Aorta (tissue), 5 donors: ENCODE measurements around the gene GANC. TPM values are rescaled to one million over a fixed set of nuclear protein-coding genes. Genes with fewer than 3 reads are reported as not detected.
A peak's percentile ranks its signal among the peaks of the same experiment; 100 is the strongest.
"Not testable (repeated sequence)": the region's sequence is repeated elsewhere in the genome, so short reads cannot be mapped to it uniquely, and the experiment has no call there.

Experiments used
- ATAC-seq: fragments of 200-7000 bp; cut with Tn5 transposase; one replicate; pipeline ENCODE4 v1.9.1; 2022; ENCODE audit warnings: moderate library complexity; ENCODE audit not compliant: low FRiP score
- DNase-seq, 2 donors: peaks; one replicate each; pipeline ENCODE4 v3.0.0-alpha.2; 2020
- H3K27ac ChIP-seq, 2 donors: one replicate each; pipeline ENCODE4 v1.5.1; 2013; ENCODE audit warnings: low read length in 2 of 2, mild to moderate bottlenecking in 2 of 2, moderate library complexity in 2 of 2, control low read depth in 1 of 2, inconsistent platforms in 1 of 2, low read depth in 1 of 2
- H3K27me3 ChIP-seq, 2 donors: one replicate each; pipeline ENCODE4 v1.6.1; 2013; ENCODE audit warnings: control low read depth in 1 of 2, low read length in 1 of 2, mild to moderate bottlenecking in 1 of 2, moderate library complexity in 1 of 2; ENCODE audit not compliant: insufficient read depth in 2 of 2, control insufficient read depth in 1 of 2
- H3K36me3 ChIP-seq, 2 donors: one replicate each; pipeline ENCODE4 v1.6.1; 2013; ENCODE audit warnings: control low read depth in 1 of 2, low read length in 1 of 2, mild to moderate bottlenecking in 1 of 2; ENCODE audit not compliant: insufficient read depth in 2 of 2, control insufficient read depth in 1 of 2
- H3K4me1 ChIP-seq, 2 donors: one replicate each; pipeline ENCODE4 v1.6.1; 2013; ENCODE audit warnings: low read length in 2 of 2, control low read depth in 1 of 2, mild to moderate bottlenecking in 1 of 2, moderate library complexity in 1 of 2; ENCODE audit not compliant: insufficient read depth in 2 of 2, control insufficient read depth in 1 of 2
- H3K4me3 ChIP-seq, 2 donors: one replicate each; pipeline ENCODE4 v1.5.1; 2013; ENCODE audit warnings: low read length in 2 of 2, control low read depth in 1 of 2, mild to moderate bottlenecking in 1 of 2
- H3K9me3 ChIP-seq: one replicate; pipeline ENCODE4 v1.6.1; 2013; ENCODE audit warnings: mild to moderate bottlenecking, low read length; ENCODE audit not compliant: control insufficient read depth
- WGBS, 2 donors: extraction: QIAGEN DNeasy Blood & Tissue Kit; methylation state at CpG; one replicate each; pipeline ENCODE4 v1.1.7; 2013; 5-methylcytosine and 5-hydroxymethylcytosine counted together
- intact Hi-C, 2 donors: fragments of 100-400 bp; cut with DNase I; formaldehyde crosslinking; loops; one replicate each; pipeline versions ENCODE4 v1.14.2 to v1.15.0; 2022
- long read RNA-seq, 2 donors: library from polyadenylated mRNA; unstranded; transcript quantifications; one replicate each; pipeline ENCODE4 v2.0.0, GENCODE V29; 2020 to 2021
- polyA plus RNA-seq, 2 donors: library from polyadenylated mRNA; stranded (reverse); fragments of 200-250 nt; gene quantifications; one replicate each; pipeline ENCODE4 v1.2.3, GENCODE V29; 2013
- total RNA-seq, 2 donors: library from RNA; stranded (reverse); fragmentation: NEBNext Ultra II Directional; extraction: Animal tissue kit (Norgen Biotek cat#: 25700); gene quantifications; one replicate each; pipeline ENCODE4 v1.2.1, GENCODE V29; 2021
- donor health status: healthy with polysubstance abuse.
- donor health status: Bipolar disorder and iron deficiency.
- donor health status: DM: no; HTN: no; CAD: no.
- donor health status: DM: no; HTN: no; CAD: no.
- donor health status: DM: yes; HTN: yes; CAD: no.

Gene GANC
- total RNA-seq (10 to 100 TPM; 51.6 to 61.4 TPM), polyA plus RNA-seq (10 to 100 TPM; 14.9 to 27.0 TPM)
- long read RNA-seq, donor 1, transcript GANC-202 (5 exons, 1,437 nt), result major isoform, 6 of 28 reads
- long read RNA-seq, donor 1, partial matches to known transcripts, result 6 of 28 reads
- long read RNA-seq, donor 1, other reads (novel, unspliced or antisense), result 16 of 28 reads
- long read RNA-seq, donor 2, partial matches to known transcripts, result 7 of 14 reads
- long read RNA-seq, donor 2, other reads (novel, unspliced or antisense), result 6 of 14 reads

DNA sequence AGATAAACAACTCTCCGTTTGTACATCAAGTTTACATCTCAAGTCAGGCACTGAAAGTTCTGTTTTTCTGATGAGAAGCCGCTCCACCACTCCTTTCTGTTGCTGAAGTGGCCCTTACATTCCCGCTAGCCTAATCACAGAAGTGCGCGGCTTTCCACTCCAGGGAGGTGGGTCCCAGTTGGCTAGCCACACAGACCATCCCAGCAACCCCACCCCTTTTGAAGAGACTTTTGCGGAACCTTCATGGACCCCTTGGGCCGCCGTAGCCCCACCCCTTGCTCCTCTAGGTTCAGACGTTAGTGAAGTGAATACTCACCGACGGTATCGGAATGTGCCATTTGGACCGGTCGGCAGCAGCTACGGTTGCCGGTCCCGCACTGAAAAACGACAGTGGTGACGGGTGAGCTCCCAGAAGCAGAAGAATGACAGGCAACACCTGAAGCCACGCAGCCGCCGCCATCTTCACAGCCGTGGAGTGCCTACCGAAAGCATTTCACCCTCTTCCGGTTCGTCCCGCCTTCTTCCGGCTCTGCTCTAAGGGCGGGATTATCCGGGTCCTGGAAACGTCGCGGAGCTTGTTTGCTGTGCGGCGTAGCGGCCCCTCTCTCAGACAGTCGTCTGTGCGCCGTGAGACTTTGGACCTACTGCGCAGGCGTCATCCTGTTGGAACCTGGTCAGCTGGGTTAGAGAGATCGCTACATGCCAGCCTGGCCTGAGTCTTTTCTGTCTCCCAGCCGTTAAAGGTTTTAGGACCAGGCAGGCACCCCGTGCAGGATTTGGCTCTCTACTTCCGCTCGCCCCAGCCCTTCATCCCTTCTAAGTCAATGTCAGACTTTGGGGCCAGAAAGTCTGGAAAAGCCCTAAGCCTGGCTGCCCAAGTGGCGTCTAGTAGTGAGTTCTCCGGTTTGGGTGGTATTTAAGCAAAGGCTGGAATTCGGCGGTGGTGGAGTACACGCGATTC lies at the start of gene GANC, which contains the start of gene TMEM87A:
Gene GANC (plus strand): TSS at position 263 of the 961 bp plus-strand sequence. CDS start 1,281 bp downstream, outside the sequence.
Gene TMEM87A (minus strand): TSS at position 495 of the 961 bp plus-strand sequence. CDS start 35 bp downstream, at position 460.
- no peaks in the 10 kb centered on the region for H3K27me3 ChIP-seq
- ATAC-seq, result peak; percentile 99
- peak; percentile 98 to 99 for DNase-seq
- peak within 1 kb of the TSS; percentile 60 to 79 for H3K27ac ChIP-seq
- H3K4me3 ChIP-seq, result peak within 1 kb of the TSS; percentile 60 to 82
- no peaks in the 10 kb centered on the region for H3K4me1 ChIP-seq
- H3K9me3 ChIP-seq, result no peaks in the 10 kb centered on the region
- H3K36me3 ChIP-seq, result no peaks in the 10 kb centered on the region
- WGBS, 2 donors, result 0% methylated on average over 52 of the region's 52 CpGs
- intact Hi-C loops, result loop anchor here in 1 of 2 donors (5.0 kb wide), 1 partner anchor 199 kb away; no protein-coding TSS in a partner anchor

DNA sequence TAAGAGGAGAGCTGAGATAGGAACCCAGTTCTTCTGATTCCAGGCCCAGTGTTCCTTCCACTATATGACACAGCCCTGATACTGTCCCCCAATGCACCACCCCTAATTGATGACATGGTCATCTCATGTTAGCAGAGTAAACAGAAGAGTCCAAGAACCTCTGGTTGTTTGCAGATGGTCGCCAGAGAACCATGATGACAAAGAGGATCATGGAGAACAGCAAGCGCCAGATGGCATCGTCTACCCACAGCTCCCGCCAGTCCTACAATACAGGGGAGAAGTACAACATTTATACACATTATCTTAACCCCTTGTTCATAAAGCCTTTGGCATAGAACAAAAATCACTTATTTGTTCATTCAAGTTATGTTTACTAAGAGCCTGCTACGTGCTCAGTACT lies 46.4 kb upstream of the GANC start:
- DNase-seq (no peak), ATAC-seq (no peak)
- no peaks in the 10 kb centered on the region for H3K27me3 ChIP-seq
- peaks cover 3 to 8% of the 10 kb centered on the region in 2 donors for H3K36me3 ChIP-seq
- H3K9me3 ChIP-seq, result no peaks in the 10 kb centered on the region
- no peak overlapping the region for H3K4me3 ChIP-seq
- 95 to 97% methylated on average over 5 of the region's 5 CpGs for WGBS, 2 donors
- intact Hi-C loops, result no loop called here
- no peak overlapping the region for H3K27ac ChIP-seq
- H3K4me1 ChIP-seq, result no peaks in the 10 kb centered on the region

GRCh38 chr15:42228036-42228435 lies 45.0 kb upstream of the GANC start:
- intact Hi-C loops, result no loop called here
- Histone ChIP-seq H3K27me3 (no peaks in the 10 kb centered on the region), H3K9me3 (no peaks in the 10 kb centered on the region), H3K27ac (no peak overlapping the region), H3K4me1 (no peaks in the 10 kb centered on the region), H3K36me3 (peaks cover 0 to 8% of the 10 kb centered on the region in 2 donors), H3K4me3 (no peak overlapping the region)
- WGBS, 2 donors, result 18 to 23% methylated on average over 1 of the region's 1 CpG
- DNase-seq (no peak), ATAC-seq (no peak)

DNA sequence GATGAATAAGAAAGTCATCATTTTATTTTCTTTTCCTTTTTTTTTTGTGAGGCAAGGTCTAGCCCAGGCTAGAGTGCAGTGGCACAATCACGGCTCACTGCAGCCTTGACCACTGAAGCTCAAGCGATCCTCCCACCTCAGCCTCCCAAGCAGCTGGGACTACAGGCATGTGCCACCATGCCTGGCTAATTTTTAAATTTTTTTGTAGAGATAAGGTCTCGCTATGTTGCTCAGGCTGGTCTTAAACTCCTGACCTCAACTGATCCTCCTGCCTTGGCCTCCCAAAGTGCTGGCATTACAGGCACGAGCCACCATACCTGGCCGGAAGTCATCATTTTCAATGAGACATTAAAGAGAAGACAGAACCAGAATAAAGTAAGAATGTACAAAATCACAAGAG lies 44.0 kb upstream of the GANC start:
- WGBS, 2 donors, result 90 to 93% methylated on average over 5 of the region's 5 CpGs
- not testable (repeated sequence) for DNase-seq

GRCh38 chr15:42231088-42231487 lies 41.9 kb upstream of the GANC start:
- Histone ChIP-seq H3K27me3 (no peaks in the 10 kb centered on the region), H3K4me3 (no peak overlapping the region), H3K4me1 (no peaks in the 10 kb centered on the region), H3K36me3 (peaks cover 0 to 7% of the 10 kb centered on the region in 2 donors), H3K9me3 (no peaks in the 10 kb centered on the region), H3K27ac (no peak overlapping the region)
- DNase-seq (no peak), ATAC-seq (no peak)
- WGBS, 2 donors, result 91 to 93% methylated on average over 1 of the region's 1 CpG
- intact Hi-C loops, result no loop called here

More for the DNA sequence above, 44.0 kb upstream of the GANC start:
- H3K4me3 ChIP-seq, H3K27me3 ChIP-seq, H3K9me3 ChIP-seq, H3K27ac ChIP-seq, ATAC-seq, H3K36me3 ChIP-seq, intact Hi-C loops, H3K4me1 ChIP-seq: not testable (repeated sequence)

GRCh38 chr15:42232606-42233005 lies 40.4 kb upstream of the GANC start:
- WGBS, 2 donors, result 62 to 71% methylated on average over 5 of the region's 5 CpGs
- ATAC-seq, result no peak

GRCh38 chr15:42233107-42233506 lies 39.9 kb upstream of the GANC start:
- Histone ChIP-seq H3K27me3 (no peaks in the 10 kb centered on the region), H3K4me3 (no peak overlapping the region), H3K27ac (no peak overlapping the region), H3K9me3 (no peaks in the 10 kb centered on the region), H3K4me1 (no peaks in the 10 kb centered on the region), H3K36me3 (peaks cover 0 to 2% of the 10 kb centered on the region in 2 donors)
- no peak for DNase-seq
- intact Hi-C loops, result no loop called here
- WGBS, 2 donors, result 93 to 94% methylated on average over 2 of the region's 2 CpGs
- ATAC-seq, result no peak

More at GRCh38 chr15:42232606-42233005, 40.4 kb upstream of the GANC start:
- Histone ChIP-seq H3K4me1 (no peaks in the 10 kb centered on the region), H3K27ac (no peak overlapping the region), H3K9me3 (no peaks in the 10 kb centered on the region), H3K27me3 (no peaks in the 10 kb centered on the region), H3K4me3 (no peak overlapping the region), H3K36me3 (peaks cover 0 to 3% of the 10 kb centered on the region in 2 donors)
- intact Hi-C loops, result no loop called here
- no peak for DNase-seq

DNA sequence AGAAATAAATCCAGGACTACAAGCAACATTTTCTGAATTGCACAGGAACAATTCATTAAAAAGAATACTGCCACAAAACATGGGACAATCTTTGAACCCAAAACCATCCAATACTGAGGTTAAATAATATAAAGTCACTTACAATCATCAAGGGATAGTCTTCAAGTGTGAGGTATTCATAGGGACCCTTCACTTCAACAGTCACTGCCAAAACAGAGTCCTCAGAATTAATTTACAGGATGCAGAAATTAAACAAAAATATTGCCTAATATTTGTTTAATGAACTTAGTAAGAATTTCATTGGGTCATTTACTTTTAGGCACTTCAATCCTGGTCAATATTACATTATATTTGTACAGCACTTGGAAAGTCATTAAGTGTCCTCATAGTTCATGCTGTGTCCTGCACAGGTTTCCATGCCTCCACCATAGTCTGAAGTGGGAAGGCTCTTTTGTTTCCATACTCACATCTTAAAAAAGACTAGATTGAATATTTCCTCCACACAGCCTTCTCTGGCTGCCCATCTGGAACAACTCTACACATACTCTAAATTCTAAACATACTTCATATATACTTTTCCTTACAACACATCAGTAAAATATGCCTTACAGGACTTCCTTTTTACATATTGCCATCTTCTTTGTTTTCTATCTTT lies 33.3 kb upstream of the GANC start:
- Histone ChIP-seq H3K9me3 (no peaks in the 10 kb centered on the region), H3K27ac (no peak overlapping the region), H3K4me3 (no peak overlapping the region), H3K4me1 (no peaks in the 10 kb centered on the region), H3K36me3 (peaks cover 0 to 3% of the 10 kb centered on the region in 2 donors), H3K27me3 (no peaks in the 10 kb centered on the region)
- DNase-seq, result no peak
- intact Hi-C loops, result no loop called here
- ATAC-seq, result no peak
